Fibroblast of skin of right quadriceps (primary cell): ENCODE results near the gene CLDND1.

ENCODE experiments used
- DNase-seq: peaks from one replicate; pipeline ENCODE4 v3.0.0-alpha.2; 2013

Gene CLDND1

DNA sequence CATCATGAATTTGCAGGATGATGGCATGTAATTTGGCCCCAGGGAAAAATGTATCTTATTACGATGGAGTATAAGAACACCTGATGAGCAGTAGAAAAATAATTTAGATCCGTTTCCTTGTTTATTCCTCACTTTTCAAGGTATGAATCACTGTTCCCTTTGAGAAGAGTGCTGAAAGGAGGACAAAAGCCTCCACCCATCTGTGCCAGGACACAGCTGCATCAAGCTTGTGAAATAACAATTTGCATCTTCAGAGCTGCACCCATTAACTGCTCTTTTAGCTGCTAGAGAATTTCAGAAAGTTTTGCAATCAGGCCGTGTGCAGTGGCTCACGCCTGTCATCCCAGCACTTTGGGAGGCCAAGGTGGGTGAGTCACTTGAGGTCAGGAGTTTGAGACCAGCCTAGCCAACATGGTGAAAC lies 9.6 kb downstream of the CLDND1 start:
- DNase-seq, result peak; percentile 10

DNA sequence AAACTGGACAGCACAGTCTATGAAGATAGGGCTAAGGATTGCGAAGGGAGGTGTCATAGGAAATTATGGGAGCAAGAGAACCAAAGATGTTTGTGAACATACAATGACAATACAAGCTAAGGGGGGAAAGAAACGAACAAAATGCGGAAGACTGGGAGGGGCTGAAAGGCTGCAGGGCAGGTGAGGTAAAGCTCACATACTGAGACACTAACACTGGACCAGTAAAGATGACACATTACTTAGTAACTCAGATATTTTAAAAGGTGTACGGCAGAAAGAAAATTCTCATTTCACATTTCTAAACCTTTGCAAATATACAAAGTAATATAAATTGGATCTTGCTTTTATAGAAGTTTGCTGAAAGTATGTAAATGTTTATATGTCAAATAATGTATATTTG lies 10.1 kb downstream of the CLDND1 start:
- no peak for DNase-seq

DNA sequence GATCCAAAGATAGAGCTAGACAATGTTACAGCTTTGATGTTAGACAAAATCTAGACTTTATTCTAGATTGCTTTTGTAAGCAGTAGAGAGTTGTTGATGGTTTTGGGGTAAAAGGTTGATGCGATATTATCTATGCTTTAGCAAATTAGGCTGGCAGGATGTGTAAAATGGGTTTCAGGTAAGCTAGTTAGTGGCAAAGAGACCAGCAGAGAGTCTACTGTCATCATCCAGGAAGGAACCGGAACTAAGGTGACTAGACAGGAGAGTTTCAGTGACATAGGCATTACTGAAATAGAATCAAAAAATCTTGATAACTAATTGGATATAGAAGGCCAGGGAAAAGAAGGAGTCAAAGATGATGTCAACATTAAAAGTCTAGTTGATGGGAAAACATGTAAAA lies 14.1 kb downstream of the CLDND1 start:
- DNase-seq, result no peak

DNA sequence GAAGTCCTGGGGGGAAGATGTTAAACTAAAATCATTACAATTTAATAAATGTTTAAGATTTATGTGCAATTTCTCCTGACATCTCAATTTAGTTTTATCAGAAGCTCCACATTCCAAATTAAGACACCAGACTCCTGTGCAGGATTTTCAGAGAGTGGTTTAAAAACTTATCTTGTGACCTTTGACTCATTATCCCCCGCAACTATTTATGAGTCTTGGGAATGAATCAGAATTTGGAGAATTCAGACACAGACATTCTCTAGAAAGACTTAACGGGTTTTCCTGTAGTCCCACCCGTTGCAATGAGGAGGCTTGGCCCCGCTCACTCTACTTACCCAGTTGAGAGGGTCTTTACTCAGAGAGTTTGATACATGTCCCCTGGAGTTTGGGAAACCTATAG lies 18.2 kb downstream of the CLDND1 start:
- DNase-seq, result no peak

DNA sequence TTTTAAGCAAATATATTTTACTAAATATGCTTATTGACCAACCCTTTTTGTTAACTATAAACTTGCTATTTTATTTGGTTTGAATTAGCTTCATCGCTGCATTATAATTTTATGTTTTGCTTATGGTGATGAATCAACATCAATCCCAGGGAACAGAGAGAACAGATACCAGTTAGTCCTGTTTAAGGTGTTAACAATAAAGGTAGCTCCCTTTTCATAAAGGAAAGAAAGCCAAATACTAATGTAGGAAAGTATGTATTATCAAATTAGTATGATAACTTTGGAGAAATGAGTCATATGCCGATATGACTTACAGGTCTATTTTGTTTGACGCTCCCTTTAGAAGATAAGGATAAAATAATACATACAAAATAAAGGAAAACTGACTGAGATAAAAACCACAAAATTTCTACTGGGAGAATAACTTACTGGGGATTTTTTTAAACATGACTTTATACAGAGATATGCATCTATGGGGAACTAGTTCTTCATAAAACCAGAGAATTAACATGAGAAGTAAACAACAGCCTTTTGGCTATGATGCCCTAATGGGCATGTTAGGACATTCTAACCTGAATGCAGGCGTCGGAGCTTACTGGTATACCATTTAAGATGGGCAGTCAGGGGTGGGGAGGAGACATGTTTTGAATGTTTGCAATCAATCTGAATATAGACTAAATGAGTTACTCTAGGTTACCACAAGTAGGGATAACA lies 20.7 kb downstream of the CLDND1 start:
- DNase-seq, result no peak

DNA sequence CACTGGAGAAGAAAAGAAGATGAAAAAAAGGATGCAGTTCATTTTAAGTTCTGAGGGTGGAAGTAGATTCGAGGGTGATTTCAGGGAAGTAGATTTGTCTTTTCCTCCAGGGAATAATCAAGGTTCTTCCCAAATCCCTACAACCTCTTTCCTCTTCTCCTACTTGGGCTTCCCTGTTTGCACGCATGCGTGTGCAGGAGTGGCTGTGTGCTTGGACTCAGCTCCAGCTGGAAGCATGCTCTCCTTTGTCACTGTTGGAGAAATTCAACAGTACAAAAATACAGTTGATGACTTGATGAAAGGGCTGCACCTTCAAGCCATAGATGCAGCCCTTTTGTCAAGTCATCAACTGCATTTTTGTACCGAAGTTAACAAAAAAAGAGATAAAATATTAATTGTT lies 21.4 kb downstream of the CLDND1 start:
- no peak for DNase-seq

DNA sequence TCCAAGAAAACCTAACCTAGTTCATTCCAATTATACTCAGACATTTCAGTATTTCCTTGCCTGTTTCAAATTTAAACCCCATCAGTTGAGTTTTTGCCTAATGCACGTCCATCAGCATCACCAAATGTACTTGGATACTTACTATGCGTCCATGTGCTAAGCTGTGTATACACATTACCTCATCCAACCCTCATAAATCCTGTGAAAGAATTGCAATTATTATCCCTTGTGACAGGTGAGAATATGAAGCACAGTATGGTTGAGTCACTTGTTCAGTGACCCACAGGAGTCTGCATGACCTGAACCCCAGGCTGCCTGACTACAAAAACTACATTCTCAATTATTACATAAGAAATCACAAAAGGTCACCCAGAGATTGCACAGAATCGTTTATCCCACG lies 22.7 kb downstream of the CLDND1 start:
- no peak for DNase-seq

DNA sequence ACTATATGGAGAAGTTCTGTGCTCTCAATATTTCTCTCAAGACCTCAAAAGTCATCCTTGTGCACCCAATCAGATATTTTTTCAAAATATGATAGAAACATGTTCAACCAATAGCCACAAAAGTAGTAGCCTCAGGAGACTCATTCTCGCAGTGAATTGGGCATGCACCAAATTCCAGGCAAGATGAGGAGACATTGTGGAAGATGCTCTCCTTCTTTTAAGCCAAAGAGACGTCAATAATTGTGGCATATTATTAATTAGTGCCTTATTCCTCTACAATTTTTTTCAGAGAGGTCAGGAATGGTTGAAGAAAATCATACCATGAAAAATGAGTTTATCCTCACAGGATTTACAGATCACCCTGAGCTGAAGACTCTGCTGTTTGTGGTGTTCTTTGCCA lies 25.3 kb downstream of the CLDND1 start, which contains the start of gene OR5K2:
OR5K2 (plus strand) TSS at position 301 of the 400 bp plus-strand sequence; CDS start at position 301, 0 bp downstream.
- DNase-seq, result no peak

DNA sequence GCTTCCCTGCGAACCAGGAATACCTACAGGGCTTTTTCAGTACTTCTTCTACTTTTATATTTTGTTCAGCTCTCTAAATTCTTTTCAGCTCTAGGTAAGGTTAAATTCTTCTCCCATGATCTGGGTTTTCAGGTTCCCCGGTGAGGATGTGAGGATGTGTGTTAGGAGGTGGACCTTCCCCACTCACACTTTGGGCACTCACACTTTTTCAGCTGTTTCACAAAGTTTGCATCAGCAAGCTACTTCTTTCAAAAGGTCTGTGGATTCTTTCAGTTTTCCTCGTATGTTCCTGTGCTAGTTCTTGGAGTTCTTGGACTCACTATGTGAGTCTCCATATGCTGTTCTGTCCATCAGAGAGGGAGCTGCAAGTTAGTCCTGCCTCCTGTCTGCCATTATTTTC lies 39.1 kb downstream of the CLDND1 start:
- DNase-seq, result no peak

DNA sequence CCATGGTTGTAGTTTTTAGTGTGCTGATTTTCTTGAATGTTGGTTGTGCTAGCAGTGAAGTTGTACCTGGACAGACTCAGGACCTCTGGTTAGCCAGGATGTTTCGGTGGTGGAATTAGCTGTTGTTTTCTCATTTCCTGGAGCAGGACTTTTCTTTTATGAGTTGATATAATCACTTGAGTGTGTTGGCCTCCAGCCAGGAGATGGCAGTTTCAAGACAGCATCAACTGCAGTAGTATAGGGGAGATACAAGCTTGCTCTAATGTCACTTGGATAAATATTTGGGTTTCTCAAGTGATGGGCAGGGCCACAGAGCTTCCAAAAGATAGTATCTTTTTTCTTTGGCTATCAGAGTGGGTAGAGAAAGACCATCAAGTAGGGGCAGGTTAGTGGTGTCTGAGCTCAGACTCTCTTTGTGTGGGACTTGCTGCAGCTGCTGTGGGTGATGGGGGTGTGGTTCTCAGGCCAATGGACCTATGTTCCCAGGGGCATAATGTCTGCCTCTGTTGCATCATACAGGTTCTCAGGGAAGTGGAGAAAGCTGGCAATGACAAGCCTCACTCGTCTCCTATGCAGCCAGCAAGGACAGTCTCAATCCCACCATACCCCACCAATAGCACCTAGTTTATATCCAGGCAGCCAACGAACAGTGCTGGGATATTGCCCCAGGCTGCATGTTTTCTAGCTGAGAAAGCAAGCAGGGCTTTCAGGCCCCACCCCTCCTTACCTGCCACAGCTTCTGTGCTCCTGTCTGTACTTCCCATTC lies 39.8 kb downstream of the CLDND1 start:
- no peak for DNase-seq
